B cell (primary cell): ENCODE results near the gene REG1A. TPM values are rescaled to one million over a fixed set of nuclear protein-coding genes. Genes with fewer than 3 reads are reported as not detected.

Experiments
- ATAC-seq: fragments of 200-7000 bp; cut with Tn5 transposase; one replicate; pipeline ENCODE4 v1.10.0; 2021; ENCODE audit warnings: low read depth, mild to moderate bottlenecking, moderate number of reproducible peaks, moderate library complexity
- CTCF ChIA-PET: fragments of 350-600 bp; sonication (Branson Sonifier 250); formaldehyde crosslinking; loops from one replicate; lab custom pipeline; 2021; ENCODE audit warnings: antibody characterized with exemption, inconsistent platforms; lab: Charles Lee
- POLR2A ChIA-PET: fragments of 350-600 bp; sonication (Branson Sonifier 250); formaldehyde crosslinking; loops from one replicate; lab custom pipeline; 2021; ENCODE audit warnings: antibody characterized with exemption; lab: Charles Lee
- DNase-seq: peaks from one replicate; pipeline ENCODE4 v3.0.0; 2013
- H2AFZ ChIP-seq: 2 replicates; pipeline ENCODE4 v1.6.1; 2012; ENCODE audit warnings: mild to moderate bottlenecking, low read depth, low read length; ENCODE audit not compliant: insufficient read depth, poor library complexity, severe bottlenecking
- H3K27ac ChIP-seq, 2 donors: 1 replicate in 1 of 2; 2 replicates in 1 of 2; pipeline ENCODE4 v1.5.1; 2012 to 2013; ENCODE audit warnings: low read length in 2 of 2, mild to moderate bottlenecking in 2 of 2, moderate library complexity in 1 of 2
- H3K27me3 ChIP-seq, 4 experiments: fragments of 200-600 bp in 1 of 4; sonication (generic) in 1 of 4; replicated peaks in 1 of 4; 1 replicate in 2 of 4; 2 replicates in 2 of 4; pipeline versions ENCODE4 v1.6.1 to v1.7.0; 2013 to 2016; ENCODE audit warnings: low read length in 3 of 4, mild to moderate bottlenecking in 2 of 4, mixed read lengths in 1 of 4, moderate library complexity in 1 of 4; ENCODE audit not compliant: insufficient read depth in 4 of 4, control insufficient read depth in 3 of 4; ENCODE audit errors: control extremely low read depth in 1 of 4
- H3K36me3 ChIP-seq, 2 experiments: replicated peaks in 1 of 2; 1 replicate in 1 of 2; 2 replicates in 1 of 2; pipeline versions ENCODE4 v1.6.1 to v1.7.1; 2013; ENCODE audit warnings: low read length in 1 of 2; ENCODE audit not compliant: insufficient read depth in 2 of 2, control insufficient read depth in 1 of 2; ENCODE audit errors: control extremely low read depth in 1 of 2, extremely low read depth in 1 of 2
- H3K4me1 ChIP-seq, 2 donors: fragments of 200-600 bp in 1 of 2; sonication (generic) in 1 of 2; 1 replicate in 1 of 2; 2 replicates in 1 of 2; pipeline versions ENCODE4 v1.5.1 to v1.6.1; 2013 to 2017; ENCODE audit warnings: low read length in 2 of 2; ENCODE audit not compliant: control insufficient read depth in 2 of 2, insufficient read depth in 2 of 2
- H3K4me2 ChIP-seq: replicated peaks from 2 replicates; pipeline ENCODE3; 2012; ENCODE audit warnings: mild to moderate bottlenecking, low read depth, low read length; ENCODE audit not compliant: poor library complexity, severe bottlenecking
- H3K4me3 ChIP-seq, 5 experiments: fragments of 200-600 bp in 1 of 5; sonication (generic) in 1 of 5; 1 replicate in 3 of 5; 2 replicates in 2 of 5; pipeline versions ENCODE4 v1.5.1 to v1.7.0; 2011 to 2016; ENCODE audit warnings: low read length in 4 of 5, mild to moderate bottlenecking in 4 of 5, low read depth in 2 of 5, control low read depth in 1 of 5, moderate library complexity in 1 of 5; ENCODE audit not compliant: insufficient read depth in 1 of 5; ENCODE audit errors: control extremely low read depth in 1 of 5, extremely low read depth in 1 of 5
- H3K79me2 ChIP-seq: fragments of 200-600 bp; sonication (generic); one replicate; pipeline ENCODE4 v1.6.0; 2016; ENCODE audit warnings: low read length; ENCODE audit not compliant: control insufficient read depth, insufficient read depth
- H3K9ac ChIP-seq: fragments of 200-600 bp; sonication (generic); 2 replicates; pipeline ENCODE4 v1.6.1; 2017; ENCODE audit warnings: mild to moderate bottlenecking, low read length, moderate library complexity
- H3K9me3 ChIP-seq, 3 donors: one replicate each; pipeline versions ENCODE4 v1.6.1 to v1.7.1; 2013; ENCODE audit warnings: low read length in 2 of 3; ENCODE audit not compliant: control insufficient read depth in 2 of 3, insufficient read depth in 1 of 3; ENCODE audit errors: control extremely low read depth in 1 of 3
- H4K20me1 ChIP-seq: 2 replicates; pipeline ENCODE4 v1.6.0; 2012; ENCODE audit warnings: mild to moderate bottlenecking, low read length; ENCODE audit not compliant: insufficient read depth, control insufficient read depth, poor library complexity, severe bottlenecking
- H3K27ac Mint-ChIP-seq: one replicate; pipeline ENCODE4 v1.8.0; 2021; ENCODE audit warnings: mixed read lengths
- H3K27me3 Mint-ChIP-seq: one replicate; pipeline ENCODE4 v1.8.0; 2021; ENCODE audit warnings: mixed read lengths
- H3K4me1 Mint-ChIP-seq: one replicate; pipeline ENCODE4 v1.8.0; 2021; ENCODE audit warnings: mixed read lengths
- H3K4me3 Mint-ChIP-seq: one replicate; pipeline ENCODE4 v1.8.0; 2021; ENCODE audit warnings: mixed read lengths
- H3K9me3 Mint-ChIP-seq: one replicate; pipeline ENCODE4 v1.8.0; 2022; ENCODE audit warnings: mixed read lengths; ENCODE audit not compliant: insufficient read depth
- CTCF ChIP-seq: fragments of 200-600 bp; IDR thresholded peaks from one replicate; pipeline ENCODE4 v1.8.0; 2022; ENCODE audit warnings: antibody characterized with exemption, mild to moderate bottlenecking
- EZH2 ChIP-seq: IDR thresholded peaks from 2 replicates; pipeline ENCODE4 v1.6.1; 2012; ENCODE audit warnings: borderline replicate concordance, low read depth, mild to moderate bottlenecking, moderate library complexity, low read length; ENCODE audit not compliant: insufficient read depth, poor library complexity, severe bottlenecking
- WGBS: methylation state at CpG from one replicate; pipeline ENCODE4 v1.1.5; 2013; ENCODE audit warnings: missing lambda C conversion rate; ENCODE audit not compliant: insufficient coverage; 5-methylcytosine and 5-hydroxymethylcytosine counted together
- intact Hi-C: fragments of 100-400 bp; cut with micrococcal nuclease; formaldehyde crosslinking; loops from one replicate; pipeline ENCODE4 v1.10.0; 2022
- polyA plus RNA-seq: library from polyadenylated mRNA; depleted of rRNA; stranded (reverse); fragments of >200 nt; gene quantifications from 2 replicates; pipeline ENCODE4 v1.2.3, GENCODE V29; 2012
- total RNA-seq, 2 donors: library from RNA; stranded (reverse); fragments of 120-200 nt in 1 of 2; gene quantifications; 1 replicate in 1 of 2; 2 replicates in 1 of 2; pipeline versions ENCODE4 v1.2.3 to v1.2.4, GENCODE V29; 2013 to 2022

Gene REG1A
- total and polyA plus RNA-seq, 2 donors (not counting 1 experiment from before 2014, with no cell fraction given) = not detected

- Histone ChIP-seq H3K4me1 (peaks cover 23 to 24% of the 10 kb centered on the region in 2 donors), H4K20me1 (no peaks in the 10 kb centered on the region), H3K9me3 (peaks cover 4 to 21% (median 8%) of the 10 kb centered on the region in 3 donors), H3K27me3 (no peaks in the 10 kb centered on the region), H3K9ac (no peak overlapping the region), H2AFZ (no peak overlapping the region), H3K4me2 (peak overlapping the region; percentile 48), H3K79me2 (no peaks in the 10 kb centered on the region), H3K36me3 (no peaks in the 10 kb centered on the region), H3K4me3 (no peak overlapping the region), H3K27ac (peak overlapping the region; percentile 85 to 91)
- no peak overlapping the region for H3K4me3 Mint-ChIP-seq
- ChIA-PET CTCF (no interaction called here), POLR2A (no interaction called here)
- intact Hi-C loops = no loop called here
- DNase-seq (no peak), ATAC-seq (no peak)
- no peak for TF ChIP-seq EZH2
- TF ChIP-seq CTCF = no peak
- peaks cover 29% of the 10 kb centered on the region for H3K4me1 Mint-ChIP-seq
- WGBS = 92% methylated on average over 2 of the region's 2 CpGs
- no peaks in the 10 kb centered on the region for H3K27me3 Mint-ChIP-seq
- no peak overlapping the region for H3K27ac Mint-ChIP-seq
- H3K9me3 Mint-ChIP-seq = peaks cover 10% of the 10 kb centered on the region
Observed at GRCh38 chr2:79101024-79101423, 19.3 kb upstream of the REG1A start.

- Histone ChIP-seq H4K20me1 (no peaks in the 10 kb centered on the region), H3K9ac (no peak overlapping the region), H3K36me3 (no peaks in the 10 kb centered on the region), H3K4me1 (peaks cover 23 to 24% of the 10 kb centered on the region in 2 donors), H3K79me2 (no peaks in the 10 kb centered on the region), H3K9me3 (peaks cover 4 to 10% (median 8%) of the 10 kb centered on the region in 3 donors), H3K27ac (no peak overlapping the region), H2AFZ (no peak overlapping the region), H3K4me2 (no peak overlapping the region), H3K27me3 (no peaks in the 10 kb centered on the region), H3K4me3 (no peak overlapping the region)
- no peak for ATAC-seq
- intact Hi-C loops = no loop called here
- no peaks in the 10 kb centered on the region for H3K27me3 Mint-ChIP-seq
- TF ChIP-seq EZH2 (no peak), CTCF (no peak)
- peaks cover 24% of the 10 kb centered on the region for H3K4me1 Mint-ChIP-seq
- CTCF ChIA-PET = no interaction called here
- no peak overlapping the region for H3K27ac Mint-ChIP-seq
- H3K9me3 Mint-ChIP-seq = peaks cover 7% of the 10 kb centered on the region
- DNase-seq = no peak
- H3K4me3 Mint-ChIP-seq = no peak overlapping the region
- POLR2A ChIA-PET = no interaction called here
- 100% methylated on average over 1 of the region's 2 CpGs for WGBS
Observed at GRCh38 chr2:79103214-79103613, 17.1 kb upstream of the REG1A start.
